HepG2 (cell line): ENCODE data around the gene UQCR10. TPM values are rescaled to one million over a fixed set of nuclear protein-coding genes. Genes with fewer than 3 reads are reported as not detected.
A peak's percentile ranks its signal among the peaks of the same experiment; 100 is the strongest.

Source experiments
- ATAC-seq: fragments of 200-7000 bp; cut with Tn5 transposase; 3 replicates; pipeline ENCODE4 v1.9.1; 2020; ENCODE audit warnings: mild to moderate bottlenecking, moderate library complexity
- BruUV-seq: library from RNA; stranded (reverse); fragments of 400-500 nt; replicated peaks from 2 replicates; lab custom pipeline; 2021; lab: Mats Ljungman, UMichigan
- CTCF ChIA-PET: fragments of 300-600 bp; formaldehyde crosslinking; extraction: SDS; loops from one replicate; lab custom pipeline; 2021; ENCODE audit warnings: low total read pairs, inconsistent platforms, low intra/inter-chr PET ratio; lab: Yijun Ruan, JAX
- POLR2A ChIA-PET: fragments of 350-600 bp; sonication (Branson Sonifier 250); formaldehyde crosslinking; loops from one replicate; lab custom pipeline; 2020; ENCODE audit warnings: antibody characterized with exemption, inconsistent platforms; lab: Yijun Ruan, JAX
- DNase-seq: peaks from one replicate; pipeline ENCODE4 v3.0.0-alpha.2; 2015; ENCODE audit warnings: low spot score
- FAIRE-seq: peaks from 3 replicates; lab custom pipeline; 2011; peaks lifted over from hg19 to GRCh38; lab: Jason Lieb, UNC
- H2AFZ ChIP-seq: one replicate; pipeline ENCODE4 v1.6.1; 2011; ENCODE audit warnings: low read length, inconsistent platforms
- H3K27ac ChIP-seq: fragments of 300-600 bp; 3 replicates; pipeline ENCODE4 v1.8.0; 2011; ENCODE audit warnings: mixed run types, mild to moderate bottlenecking, mixed read lengths, low read length, inconsistent platforms; ENCODE audit not compliant: insufficient read depth; ENCODE audit errors: extremely low read length
- H3K27me3 ChIP-seq, 2 experiments: fragments of 200-600 bp in 1 of 2; 2 replicates in 1 of 2; 3 replicates in 1 of 2; pipeline versions ENCODE4 v1.6.0 to v1.8.0; 2011; ENCODE audit warnings: low read length in 2 of 2, mild to moderate bottlenecking in 2 of 2, moderate library complexity in 2 of 2, inconsistent platforms in 1 of 2; ENCODE audit not compliant: insufficient read depth in 2 of 2, control insufficient read depth in 1 of 2
- H3K36me3 ChIP-seq, 2 experiments: fragments of 200-600 bp in 1 of 2; replicated peaks in 1 of 2; 2 replicates in 1 of 2; 3 replicates in 1 of 2; pipeline versions ENCODE4 v1.5.1 to v1.8.0; 2011; ENCODE audit warnings: low read length in 2 of 2, inconsistent platforms in 1 of 2; ENCODE audit not compliant: insufficient read depth in 2 of 2, control insufficient read depth in 1 of 2
- H3K4me1 ChIP-seq: 2 replicates; pipeline ENCODE4 v1.5.1; 2012; ENCODE audit warnings: low read length, inconsistent platforms; ENCODE audit not compliant: insufficient read depth
- H3K4me2 ChIP-seq: 2 replicates; pipeline ENCODE4 v1.6.0; 2011; ENCODE audit warnings: low read depth, low read length, inconsistent platforms
- H3K4me3 ChIP-seq, 3 experiments: fragments of 200-600 bp in 1 of 3; sonication (generic), shearing (Covaris generic) in 1 of 3; replicated peaks in 1 of 3; 2 replicates each; pipeline ENCODE4 v1.5.1; 2011 to 2016; ENCODE audit warnings: low read length in 3 of 3, inconsistent platforms in 2 of 3, low read depth in 2 of 3, mild to moderate bottlenecking in 2 of 3, control low read depth in 1 of 3, mixed read lengths in 1 of 3; ENCODE audit not compliant: insufficient read depth in 1 of 3
- H3K79me2 ChIP-seq: one replicate; pipeline ENCODE4 v1.6.1; 2011; ENCODE audit warnings: low read length, inconsistent platforms; ENCODE audit not compliant: insufficient read depth
- H3K9ac ChIP-seq: 2 replicates; pipeline ENCODE4 v1.6.0; 2011; ENCODE audit warnings: mild to moderate bottlenecking, low read depth, low read length, inconsistent platforms; ENCODE audit not compliant: insufficient read depth
- H3K9me3 ChIP-seq: 2 replicates; pipeline ENCODE4 v1.5.1; 2012; ENCODE audit warnings: mild to moderate bottlenecking, low read length
- H4K20me1 ChIP-seq: 2 replicates; pipeline ENCODE4 v1.6.0; 2011; ENCODE audit warnings: inconsistent platforms, mild to moderate bottlenecking, low read length, moderate library complexity; ENCODE audit not compliant: insufficient read depth
- AHR ChIP-seq: IDR thresholded peaks from 2 replicates; pipeline ENCODE4 v1.6.1; 2018; ENCODE audit warnings: missing genetic modification reagents, missing compliant biosample characterization
- FOXK1 ChIP-seq: sonication (generic); formaldehyde crosslinking; IDR thresholded peaks from 2 replicates; pipeline ENCODE4 v1.4.0; 2020; ENCODE audit warnings: low read depth, missing genetic modification reagents, borderline replicate concordance
- HDAC1 ChIP-seq: sonication (generic); formaldehyde crosslinking; IDR thresholded peaks from 2 replicates; pipeline ENCODE4 v1.5.1; 2020; ENCODE audit warnings: mild to moderate bottlenecking, missing genetic modification reagents
- HOXA3 ChIP-seq: sonication (generic); formaldehyde crosslinking; IDR thresholded peaks from 2 replicates; pipeline ENCODE4 v1.5.0; 2020; ENCODE audit warnings: missing genetic modification reagents
- LCORL ChIP-seq, 2 experiments: fragments of 450-650 bp in 1 of 2; sonication (generic) in 1 of 2; formaldehyde crosslinking in 1 of 2; IDR thresholded peaks; 2 replicates each; pipeline versions ENCODE4 v1.5.0 to v1.6.1; 2017 to 2020; ENCODE audit warnings: antibody characterized with exemption in 1 of 2, missing genetic modification reagents in 1 of 2
- MAF1 ChIP-seq: sonication (generic); formaldehyde crosslinking; IDR thresholded peaks from 2 replicates; pipeline ENCODE4 v1.5.0; 2020; ENCODE audit warnings: missing genetic modification reagents, borderline replicate concordance
- SIX4 ChIP-seq: sonication (generic); formaldehyde crosslinking; IDR thresholded peaks from 2 replicates; pipeline ENCODE4 v1.4.0; 2020; ENCODE audit warnings: missing genetic modification reagents
- ZFP36L2 ChIP-seq: sonication (generic); formaldehyde crosslinking; IDR thresholded peaks from 2 replicates; pipeline ENCODE4 v1.4.0; 2020; ENCODE audit warnings: missing genetic modification reagents
- ZNF160 ChIP-seq: sonication (generic); formaldehyde crosslinking; IDR thresholded peaks from 2 replicates; pipeline ENCODE4 v1.8.0; 2022; ENCODE audit warnings: mild to moderate bottlenecking, inconsistent platforms, missing genetic modification reagents
- ZNF18 ChIP-seq: sonication (generic); formaldehyde crosslinking; IDR thresholded peaks from 2 replicates; pipeline ENCODE4 v1.8.0; 2022; ENCODE audit warnings: mild to moderate bottlenecking, missing genetic modification reagents; ENCODE audit not compliant: insufficient replicate concordance
- ZNF232 ChIP-seq: sonication (generic); formaldehyde crosslinking; IDR thresholded peaks from 2 replicates; pipeline ENCODE4 v1.4.0; 2020; ENCODE audit warnings: missing genetic modification reagents, borderline replicate concordance
- ZNF547 ChIP-seq: sonication (generic); formaldehyde crosslinking; IDR thresholded peaks from 2 replicates; pipeline ENCODE4 v1.5.1; 2020; ENCODE audit warnings: mild to moderate bottlenecking, missing genetic modification reagents
- ZNF720 ChIP-seq: sonication (generic); formaldehyde crosslinking; IDR thresholded peaks from 2 replicates; pipeline ENCODE4 v1.4.0; 2020; ENCODE audit warnings: missing genetic modification reagents
- WGBS: methylation state at CpG from one replicate; pipeline ENCODE4 v1.1.6; 2017; ENCODE audit warnings: low lambda C conversion rate; 5-methylcytosine and 5-hydroxymethylcytosine counted together
- in situ Hi-C: cut with HindIII; loops from 2 replicates; pipeline ENCODE4 v1.10.0; 2017; ENCODE audit warnings: low pct_unique_long_range_greater_than_20kb; ENCODE audit not compliant: extremely low pct_ligation_motif_present
- intact Hi-C: fragments of 100-400 bp; cut with micrococcal nuclease; formaldehyde crosslinking; loops from one replicate; pipeline ENCODE4 v1.10.0; 2022; ENCODE audit not compliant: unreplicated experiment
- polyA plus RNA-seq, 8 experiments: library from polyadenylated mRNA; depleted of rRNA in 3 of 8; stranded (reverse) in 7 of 8; unstranded in 1 of 8; fragments of >200 nt; fragmentation: Illumina TruSeq in 4 of 8; extraction: Trizol in 4 of 8; gene quantifications; 2 replicates each; pipeline versions ENCODE4 v1.2.1 to v1.2.3, GENCODE V29; 2011 to 2016; ENCODE audit warnings: low read depth in 4 of 8, missing spikeins in 1 of 8, mixed read lengths in 1 of 8; ENCODE audit not compliant: insufficient read depth in 1 of 8
- total RNA-seq, 5 experiments: library from RNA; depleted of rRNA; stranded (reverse); fragments of >200 nt; fragmentation: Illumina TruSeq; extraction: Trizol; gene quantifications; 2 replicates each; pipeline ENCODE4 v1.2.3, GENCODE V29; 2016; ENCODE audit warnings: low read depth in 1 of 5
- TF ChIP-seq, protein P1 (sequence below): sonication (generic); formaldehyde crosslinking; IDR thresholded peaks from 2 replicates; pipeline ENCODE4 v1.5.0; 2020; ENCODE audit warnings: missing genetic modification reagents
- TF ChIP-seq, protein P2 (sequence below): sonication (generic); formaldehyde crosslinking; IDR thresholded peaks from 2 replicates; pipeline ENCODE4 v1.5.0; 2020; ENCODE audit warnings: missing genetic modification reagents

UQCR10 gene
- total and polyA plus RNA-seq, 2 of the 13 experiments (the other 11 are each of a cell fraction or from before 2014, with no cell fraction given) = 225 to 232 TPM

DNA sequence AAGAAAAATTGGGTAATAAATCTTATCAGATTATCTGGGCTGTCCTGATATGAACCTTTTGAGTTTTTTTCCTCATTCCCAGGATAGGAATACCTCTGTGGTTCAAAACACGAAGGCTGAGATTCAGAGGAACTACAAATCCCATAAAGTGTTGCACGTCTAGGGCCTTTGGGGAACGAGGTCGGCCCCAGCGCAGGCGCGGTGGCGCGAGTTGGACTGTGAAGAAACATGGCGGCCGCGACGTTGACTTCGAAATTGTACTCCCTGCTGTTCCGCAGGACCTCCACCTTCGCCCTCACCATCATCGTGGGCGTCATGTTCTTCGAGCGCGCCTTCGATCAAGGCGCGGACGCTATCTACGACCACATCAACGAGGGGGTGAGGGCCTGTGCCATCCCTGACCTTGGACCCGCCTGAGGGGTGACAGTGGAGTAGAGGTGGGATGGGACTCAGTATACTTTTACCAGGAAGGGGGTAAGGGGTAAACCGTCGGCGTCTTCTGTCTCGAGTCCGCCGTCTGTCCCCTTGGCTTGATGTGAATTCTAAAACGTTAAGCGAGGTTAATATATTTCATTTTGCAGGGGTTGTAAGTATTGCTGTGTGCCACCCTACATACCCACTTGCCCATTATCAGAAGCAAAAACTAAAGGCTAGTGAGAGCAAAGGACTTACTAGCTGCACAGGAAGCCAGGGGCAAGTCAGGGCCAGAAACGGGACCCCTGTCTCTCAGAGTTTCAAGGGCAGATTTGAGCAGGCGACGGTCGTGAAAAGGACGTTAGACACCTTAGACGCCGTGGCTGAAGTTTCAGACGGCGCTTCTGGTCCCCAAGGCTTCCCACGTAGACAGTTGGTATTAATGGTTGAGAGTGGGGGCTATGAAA lies at the start of gene UQCR10 (continued):
- TF ChIP-seq HOXA3 (peak; percentile 65), ZNF720 (CRISPR knock-in tag) (no peak), ZNF160 (0 out of 2 replicates have a peak, but pooled peaks have one; percentile 43), ZNF547 (no peak)
- TF ChIP-seq, protein P1, sequence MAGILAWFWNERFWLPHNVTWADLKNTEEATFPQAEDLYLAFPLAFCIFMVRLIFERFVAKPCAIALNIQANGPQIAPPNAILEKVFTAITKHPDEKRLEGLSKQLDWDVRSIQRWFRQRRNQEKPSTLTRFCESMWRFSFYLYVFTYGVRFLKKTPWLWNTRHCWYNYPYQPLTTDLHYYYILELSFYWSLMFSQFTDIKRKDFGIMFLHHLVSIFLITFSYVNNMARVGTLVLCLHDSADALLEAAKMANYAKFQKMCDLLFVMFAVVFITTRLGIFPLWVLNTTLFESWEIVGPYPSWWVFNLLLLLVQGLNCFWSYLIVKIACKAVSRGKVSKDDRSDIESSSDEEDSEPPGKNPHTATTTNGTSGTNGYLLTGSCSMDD (CRISPR knock-in tag) = no peak
- TF ChIP-seq, all 625 proteins: peak for 146

GRCh38 chr22:29717789-29718188 lies 49.4 kb upstream of the UQCR10 start:
- TF ChIP-seq, protein P2, sequence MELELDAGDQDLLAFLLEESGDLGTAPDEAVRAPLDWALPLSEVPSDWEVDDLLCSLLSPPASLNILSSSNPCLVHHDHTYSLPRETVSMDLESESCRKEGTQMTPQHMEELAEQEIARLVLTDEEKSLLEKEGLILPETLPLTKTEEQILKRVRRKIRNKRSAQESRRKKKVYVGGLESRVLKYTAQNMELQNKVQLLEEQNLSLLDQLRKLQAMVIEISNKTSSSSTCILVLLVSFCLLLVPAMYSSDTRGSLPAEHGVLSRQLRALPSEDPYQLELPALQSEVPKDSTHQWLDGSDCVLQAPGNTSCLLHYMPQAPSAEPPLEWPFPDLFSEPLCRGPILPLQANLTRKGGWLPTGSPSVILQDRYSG (CRISPR knock-in tag) = no peak
- TF ChIP-seq LCORL (IDR thresholded peaks at IDR 0.05) = no peak
- no peak for TF ChIP-seq LCORL (CRISPR knock-in tag; IDR thresholded peaks at IDR 0.05)
- no peak for TF ChIP-seq SIX4 (CRISPR knock-in tag)
- no peak for TF ChIP-seq MAF1 (CRISPR knock-in tag)
- TF ChIP-seq FOXK1 (CRISPR knock-in tag) = no peak
- no peak for TF ChIP-seq ZFP36L2
- no peak for TF ChIP-seq ZNF232
- no peak for TF ChIP-seq AHR (CRISPR knock-in tag)
- TF ChIP-seq ZNF18 (CRISPR knock-in tag) = no peak
- TF ChIP-seq HDAC1 (CRISPR knock-in tag) = no peak
- TF ChIP-seq, all 625 proteins: peak for 0
- ATAC-seq = no peak
- in situ Hi-C loops = no loop called here
- DNase-seq = no peak
- no peak overlapping the region for H3K4me2 ChIP-seq
- H2AFZ ChIP-seq = no peak overlapping the region
- peaks cover 20 to 67% of the 10 kb centered on the region in 2 experiments for H3K27me3 ChIP-seq
- H3K36me3 ChIP-seq = no peaks in the 10 kb centered on the region
- no peaks in the 10 kb centered on the region for H3K79me2 ChIP-seq
- WGBS = 24% methylated on average over 4 of the region's 11 CpGs
- H3K4me3 ChIP-seq = no peak overlapping the region
- ChIA-PET POLR2A (no interaction called here), CTCF (no interaction called here)
- H3K27ac ChIP-seq = no peak overlapping the region
- H3K9me3 ChIP-seq = no peaks in the 10 kb centered on the region
- FAIRE-seq = no peak
- H3K4me1 ChIP-seq = peaks cover 11% of the 10 kb centered on the region; the same call in 1 of the 2 replicates
- H3K9ac ChIP-seq = no peak overlapping the region
- BruUV-seq = no TSS peak
- intact Hi-C loops = no loop called here
- H4K20me1 ChIP-seq = peaks cover 23% of the 10 kb centered on the region; the same call in 1 of the 2 replicates
